GM23248 (cell line): ENCODE measurements around the gene SCD5. TPM values are rescaled to one million over a fixed set of nuclear protein-coding genes. Genes with fewer than 3 reads are reported as not detected.
A peak's percentile ranks its signal among the peaks of the same experiment; 100 is the strongest.

Source experiments
- DNase-seq: peaks from one replicate; pipeline ENCODE4 v3.0.0-alpha.2; 2015
- H2AFZ ChIP-seq: fragments of 200-600 bp; sonication (generic); 2 replicates; pipeline ENCODE4 v1.6.1; 2016; ENCODE audit warnings: antibody characterized with exemption
- H3F3A ChIP-seq: fragments of 200-600 bp; sonication (generic); 2 replicates; pipeline ENCODE4 v1.6.1; 2016; ENCODE audit warnings: mild to moderate bottlenecking, antibody characterized with exemption, mixed run types; ENCODE audit not compliant: insufficient read depth
- H3K27ac ChIP-seq: fragments of 200-600 bp; sonication (generic); 2 replicates; pipeline ENCODE4 v1.5.1; 2016; ENCODE audit warnings: mild to moderate bottlenecking
- H3K27me3 ChIP-seq: fragments of 200-600 bp; sonication (generic); replicated peaks from 2 replicates; pipeline ENCODE4 v1.6.1; 2016; ENCODE audit warnings: mild to moderate bottlenecking; ENCODE audit not compliant: insufficient read depth
- H3K36me3 ChIP-seq: fragments of 200-600 bp; sonication (generic); 2 replicates; pipeline ENCODE4 v1.6.1; 2016; ENCODE audit warnings: low read depth, mild to moderate bottlenecking
- H3K4me1 ChIP-seq: fragments of 200-600 bp; sonication (generic); 2 replicates; pipeline ENCODE4 v1.6.1; 2016; ENCODE audit warnings: mild to moderate bottlenecking; ENCODE audit not compliant: insufficient read depth
- H3K4me2 ChIP-seq: fragments of 200-600 bp; sonication (generic); one replicate; pipeline ENCODE4 v1.6.1; 2016; ENCODE audit warnings: mild to moderate bottlenecking; ENCODE audit not compliant: unreplicated experiment
- H3K4me3 ChIP-seq: fragments of 200-600 bp; sonication (generic); 2 replicates; pipeline ENCODE4 v1.5.1; 2016; ENCODE audit warnings: mild to moderate bottlenecking
- H3K79me2 ChIP-seq: fragments of 200-600 bp; sonication (generic); 2 replicates; pipeline ENCODE4 v1.6.1; 2016; ENCODE audit warnings: mild to moderate bottlenecking; ENCODE audit not compliant: insufficient read depth
- H3K9ac ChIP-seq: fragments of 200-600 bp; sonication (generic); 2 replicates; pipeline ENCODE4 v1.6.1; 2016; ENCODE audit warnings: mild to moderate bottlenecking
- H3K9me2 ChIP-seq: fragments of 200-600 bp; sonication (generic); 2 replicates; pipeline ENCODE4 v1.6.1; 2016; ENCODE audit warnings: mixed run types, mild to moderate bottlenecking, moderate library complexity; ENCODE audit not compliant: insufficient read depth
- H3K9me3 ChIP-seq: fragments of 200-600 bp; sonication (generic); one replicate; pipeline ENCODE4 v1.6.1; 2017; ENCODE audit warnings: low read depth
- H4K20me1 ChIP-seq: fragments of 200-600 bp; sonication (generic); 2 replicates; pipeline ENCODE4 v1.6.0; 2016; ENCODE audit not compliant: insufficient read depth
- EZH2 ChIP-seq: fragments of 200-600 bp; sonication (generic); IDR thresholded peaks from 2 replicates; pipeline ENCODE4 v1.6.1; 2018; ENCODE audit warnings: antibody characterized with exemption, mild to moderate bottlenecking; ENCODE audit not compliant: insufficient read depth, poor library complexity, severe bottlenecking
- EZH2phosphoT487 ChIP-seq: fragments of 200-600 bp; sonication (generic); IDR thresholded peaks from 2 replicates; pipeline ENCODE4 v1.6.1; 2018; ENCODE audit warnings: antibody characterized with exemption, moderate library complexity, mild to moderate bottlenecking, low read depth; ENCODE audit not compliant: insufficient read depth
- WGBS, 2 experiments: methylation state at CpG; one replicate each; pipeline ENCODE4 v1.1.6; 2015 to 2017; ENCODE audit warnings: low lambda C conversion rate in 2 of 2, low coverage in 1 of 2; ENCODE audit errors: missing lambda C conversion rate in 2 of 2; 5-methylcytosine and 5-hydroxymethylcytosine counted together
- in situ Hi-C: fragments of 300-500 bp; cut with MboI; formaldehyde crosslinking; loops from 2 replicates; pipeline ENCODE4 v1.15.0; 2020
- polyA plus RNA-seq: library from polyadenylated mRNA; unstranded; fragments of >200 nt; fragmentation: Nextera tagmentation; extraction: Ambion mirVana; gene quantifications from 2 replicates; pipeline ENCODE4 v1.2.1, GENCODE V29; 2016
- total RNA-seq: library from RNA; depleted of rRNA; stranded (reverse); fragments of >200 nt; shearing (Covaris generic); gene quantifications from 2 replicates; pipeline ENCODE4 v1.2.3, GENCODE V29; 2014

Gene SCD5
- total and polyA plus RNA-seq, 2 experiments from 2014 or later: 12.5 to 39.8 TPM

GRCh38 chr4:82650868-82651267 is 147.7 kb downstream of the SCD5 start:
- H3K79me2 ChIP-seq: no peaks in the 10 kb centered on the region
- DNase-seq: no peak
- H3K9me3 ChIP-seq: no peaks in the 10 kb centered on the region
- peaks cover 8% of the 10 kb centered on the region for H3K4me1 ChIP-seq
- no peaks in the 10 kb centered on the region for H3K27me3 ChIP-seq
- TF ChIP-seq EZH2 (no peak), EZH2phosphoT487 (no peak)
- in situ Hi-C loops: no loop called here
- no peak overlapping the region for H3K4me3 ChIP-seq
- H3F3A ChIP-seq: peaks cover 11% of the 10 kb centered on the region; the same call in 1 of the 2 replicates
- no peaks in the 10 kb centered on the region for H3K36me3 ChIP-seq
- H3K4me2 ChIP-seq: no peak overlapping the region
- no peak overlapping the region for H2AFZ ChIP-seq
- no peak overlapping the region for H3K27ac ChIP-seq
- H3K9me2 ChIP-seq: no peaks in the 10 kb centered on the region
- no peaks in the 10 kb centered on the region for H4K20me1 ChIP-seq
- H3K9ac ChIP-seq: no peak overlapping the region

- no peaks in the 10 kb centered on the region for H3K27me3 ChIP-seq
- H3K9me2 ChIP-seq: no peaks in the 10 kb centered on the region
- WGBS, 2 experiments: 35% methylated on average over 3 of the region's 3 CpGs
- DNase-seq: peak; percentile 35
- H2AFZ ChIP-seq: no peak overlapping the region
- H3K4me1 ChIP-seq: peaks cover 20% of the 10 kb centered on the region
- no peaks in the 10 kb centered on the region for H3K79me2 ChIP-seq
- peaks cover 11% of the 10 kb centered on the region; the same call in 1 of the 2 replicates for H3F3A ChIP-seq
- no peak overlapping the region for H3K9ac ChIP-seq
- no peak overlapping the region for H3K27ac ChIP-seq
- in situ Hi-C loops: no loop called here
- no peak for TF ChIP-seq EZH2
- no peaks in the 10 kb centered on the region for H3K36me3 ChIP-seq
- H3K4me2 ChIP-seq: no peak overlapping the region
- no peak overlapping the region for H3K4me3 ChIP-seq
- no peaks in the 10 kb centered on the region for H4K20me1 ChIP-seq
- H3K9me3 ChIP-seq: no peaks in the 10 kb centered on the region
Measured at GRCh38 chr4:82648356-82648755, 150.2 kb downstream of the SCD5 start.

GRCh38 chr4:82645936-82646565 is 152.5 kb downstream of the SCD5 start:
- Histone ChIP-seq H3K9ac (no peak overlapping the region), H3K4me2 (no peak overlapping the region), H4K20me1 (no peaks in the 10 kb centered on the region), H2AFZ (no peak overlapping the region), H3F3A (no peaks in the 10 kb centered on the region), H3K27me3 (no peaks in the 10 kb centered on the region), H3K36me3 (no peaks in the 10 kb centered on the region), H3K4me1 (peaks cover 12% of the 10 kb centered on the region), H3K4me3 (no peak overlapping the region), H3K9me2 (no peaks in the 10 kb centered on the region), H3K79me2 (no peaks in the 10 kb centered on the region), H3K9me3 (no peaks in the 10 kb centered on the region), H3K27ac (no peak overlapping the region)
- in situ Hi-C loops: no loop called here
- no peak for TF ChIP-seq EZH2phosphoT487
- TF ChIP-seq EZH2: no peak
- WGBS, 2 experiments: 22 to 40% methylated on average over 5 of the region's 5 CpGs
- no peak for DNase-seq

- peaks cover 12% of the 10 kb centered on the region for H3K4me1 ChIP-seq
- H3K9ac ChIP-seq: no peak overlapping the region
- no peak for DNase-seq
- H3K27me3 ChIP-seq: no peaks in the 10 kb centered on the region
- no peak for TF ChIP-seq EZH2phosphoT487
- TF ChIP-seq EZH2: no peak
- peak overlapping the region; percentile 19; the same call in 1 of the 2 replicates for H3K27ac ChIP-seq
- H3K79me2 ChIP-seq: no peaks in the 10 kb centered on the region
- H3F3A ChIP-seq: no peaks in the 10 kb centered on the region
- no peaks in the 10 kb centered on the region for H3K36me3 ChIP-seq
- no peaks in the 10 kb centered on the region for H4K20me1 ChIP-seq
- H2AFZ ChIP-seq: no peak overlapping the region
- in situ Hi-C loops: no loop called here
- H3K4me2 ChIP-seq: peak overlapping the region; percentile 48
- 62 to 63% methylated on average over 4 of the region's 4 CpGs for WGBS, 2 experiments
- no peak overlapping the region for H3K4me3 ChIP-seq
- H3K9me2 ChIP-seq: no peaks in the 10 kb centered on the region
- no peaks in the 10 kb centered on the region for H3K9me3 ChIP-seq
Measured at GRCh38 chr4:82644734-82645126, 153.9 kb downstream of the SCD5 start.
